ENCODE results near the gene EMX2. TPM values are rescaled to one million over a fixed set of nuclear protein-coding genes. Genes with fewer than 3 reads are reported as not detected.
A peak's percentile ranks its signal among the peaks of the same experiment; 100 is the strongest.

The EMX2 gene
- total RNA-seq, 1 donor from 2014 or later: 3.0 TPM

- peaks cover 67% of the 10 kb centered on the region for H3K27me3 Mint-ChIP-seq (ENCODE audit: unreplicated experiment)
- H3K36me3 Mint-ChIP-seq (ENCODE audit: unreplicated experiment): no peaks in the 10 kb centered on the region
- peak overlapping the region; percentile 61 for H3K4me3 Mint-ChIP-seq (ENCODE audit: unreplicated experiment)
- no peak overlapping the region for H3K27ac Mint-ChIP-seq (ENCODE audit: unreplicated experiment)
- peaks cover 6% of the 10 kb centered on the region for H3K4me1 Mint-ChIP-seq (ENCODE audit: unreplicated experiment)
- H3K9me3 Mint-ChIP-seq (ENCODE audit: unreplicated experiment): no peaks in the 10 kb centered on the region
- TF ChIP-seq, protein P1, sequence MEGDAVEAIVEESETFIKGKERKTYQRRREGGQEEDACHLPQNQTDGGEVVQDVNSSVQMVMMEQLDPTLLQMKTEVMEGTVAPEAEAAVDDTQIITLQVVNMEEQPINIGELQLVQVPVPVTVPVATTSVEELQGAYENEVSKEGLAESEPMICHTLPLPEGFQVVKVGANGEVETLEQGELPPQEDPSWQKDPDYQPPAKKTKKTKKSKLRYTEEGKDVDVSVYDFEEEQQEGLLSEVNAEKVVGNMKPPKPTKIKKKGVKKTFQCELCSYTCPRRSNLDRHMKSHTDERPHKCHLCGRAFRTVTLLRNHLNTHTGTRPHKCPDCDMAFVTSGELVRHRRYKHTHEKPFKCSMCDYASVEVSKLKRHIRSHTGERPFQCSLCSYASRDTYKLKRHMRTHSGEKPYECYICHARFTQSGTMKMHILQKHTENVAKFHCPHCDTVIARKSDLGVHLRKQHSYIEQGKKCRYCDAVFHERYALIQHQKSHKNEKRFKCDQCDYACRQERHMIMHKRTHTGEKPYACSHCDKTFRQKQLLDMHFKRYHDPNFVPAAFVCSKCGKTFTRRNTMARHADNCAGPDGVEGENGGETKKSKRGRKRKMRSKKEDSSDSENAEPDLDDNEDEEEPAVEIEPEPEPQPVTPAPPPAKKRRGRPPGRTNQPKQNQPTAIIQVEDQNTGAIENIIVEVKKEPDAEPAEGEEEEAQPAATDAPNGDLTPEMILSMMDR (IDR thresholded peaks at IDR 0.05): no peak
- no peak for DNase-seq (ENCODE audit: extremely low spot score, unreplicated experiment)
Observed at GRCh38 chr10:117534321-117535297, 7.9 kb upstream of the EMX2 start.

GRCh38 chr10:117535298-117536071, 7.1 kb upstream of the EMX2 start:
- Mint-ChIP-seq H3K27ac (ENCODE audit: unreplicated experiment) (no peak overlapping the region), H3K9me3 (ENCODE audit: unreplicated experiment) (no peaks in the 10 kb centered on the region), H3K27me3 (ENCODE audit: unreplicated experiment) (peaks cover 71% of the 10 kb centered on the region), H3K36me3 (ENCODE audit: unreplicated experiment) (no peaks in the 10 kb centered on the region), H3K4me3 (ENCODE audit: unreplicated experiment) (peak overlapping the region; percentile 61), H3K4me1 (ENCODE audit: unreplicated experiment) (peaks cover 8% of the 10 kb centered on the region)
- TF ChIP-seq, protein P1 (IDR thresholded peaks at IDR 0.05): no peak
- DNase-seq (ENCODE audit: extremely low spot score, unreplicated experiment): no peak

DNA sequence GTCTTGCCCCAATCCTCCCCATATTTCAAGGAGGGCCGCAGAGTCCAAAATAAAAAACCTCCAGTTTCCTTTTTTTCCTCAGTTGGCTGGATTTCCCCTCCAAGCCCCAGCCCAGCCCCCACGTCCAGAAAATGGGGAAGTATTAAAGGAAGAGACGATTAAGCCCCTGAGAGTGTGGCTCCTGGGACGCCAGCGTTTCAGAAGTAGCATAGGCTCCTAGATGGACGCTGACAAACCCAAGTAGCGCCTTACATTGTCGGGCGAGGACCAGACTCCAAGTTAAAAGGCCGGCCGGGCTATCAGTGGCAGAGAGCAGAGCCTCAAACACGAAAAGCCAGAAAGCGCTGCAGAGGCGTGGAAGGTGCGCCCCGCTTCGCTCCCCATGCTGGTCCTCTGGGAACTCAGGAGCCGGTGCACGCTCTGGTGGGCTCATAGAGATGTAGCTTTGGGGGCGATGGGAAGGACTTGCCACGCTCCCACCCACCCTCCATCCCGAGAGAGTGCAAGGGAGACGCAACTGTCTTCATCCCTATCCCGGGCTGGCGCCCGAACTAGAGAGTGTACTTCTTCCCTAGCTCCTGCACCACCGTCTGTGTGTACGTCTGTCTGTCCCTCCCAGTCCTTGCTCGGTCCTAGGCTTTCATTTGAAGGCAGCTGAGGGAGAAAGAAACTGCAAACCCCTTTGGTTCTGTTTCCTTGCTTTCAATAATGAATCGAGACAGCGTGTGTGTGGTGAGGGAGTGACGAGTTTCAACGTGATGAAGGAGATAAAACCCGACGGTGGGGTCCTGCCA, 6.3 kb upstream of the EMX2 start:
- no peak for DNase-seq (ENCODE audit: extremely low spot score, unreplicated experiment)
- no peak overlapping the region for H3K4me3 Mint-ChIP-seq (ENCODE audit: unreplicated experiment)
- no peak overlapping the region for H3K27ac Mint-ChIP-seq (ENCODE audit: unreplicated experiment)

GRCh38 chr10:117536866-117537435, 5.6 kb upstream of the EMX2 start:
- H3K4me1 Mint-ChIP-seq (ENCODE audit: unreplicated experiment): peaks cover 18% of the 10 kb centered on the region
- H3K27ac Mint-ChIP-seq (ENCODE audit: unreplicated experiment): no peak overlapping the region
- H3K4me3 Mint-ChIP-seq (ENCODE audit: unreplicated experiment): no peak overlapping the region

More for the DNA sequence above, 6.3 kb upstream of the EMX2 start:
- H3K9me3 Mint-ChIP-seq (ENCODE audit: unreplicated experiment): no peaks in the 10 kb centered on the region
- no peaks in the 10 kb centered on the region for H3K36me3 Mint-ChIP-seq (ENCODE audit: unreplicated experiment)
- H3K27me3 Mint-ChIP-seq (ENCODE audit: unreplicated experiment): peaks cover 71% of the 10 kb centered on the region
- TF ChIP-seq, protein P1 (IDR thresholded peaks at IDR 0.05): no peak
- H3K4me1 Mint-ChIP-seq (ENCODE audit: unreplicated experiment): peaks cover 14% of the 10 kb centered on the region

More at GRCh38 chr10:117536866-117537435, 5.6 kb upstream of the EMX2 start:
- TF ChIP-seq, protein P1 (IDR thresholded peaks at IDR 0.05): no peak
- no peaks in the 10 kb centered on the region for H3K36me3 Mint-ChIP-seq (ENCODE audit: unreplicated experiment)
- H3K27me3 Mint-ChIP-seq (ENCODE audit: unreplicated experiment): peaks cover 68% of the 10 kb centered on the region
- DNase-seq (ENCODE audit: extremely low spot score, unreplicated experiment): no peak
- H3K9me3 Mint-ChIP-seq (ENCODE audit: unreplicated experiment): no peaks in the 10 kb centered on the region
